ES-I3 (cell line): ENCODE data around the gene EREG.

ENCODE experiments used
- H3K36me3 ChIP-seq: 2 replicates; pipeline ENCODE4 v1.6.1; 2013; ENCODE audit warnings: mild to moderate bottlenecking, low read length, control low read depth, moderate library complexity; ENCODE audit not compliant: insufficient read depth
- H3K4me1 ChIP-seq: 2 replicates; pipeline ENCODE4 v1.6.1; 2013; ENCODE audit warnings: mild to moderate bottlenecking, control low read depth, low read length; ENCODE audit not compliant: insufficient read depth
- H3K9ac ChIP-seq: 2 replicates; pipeline ENCODE4 v1.6.1; 2013; ENCODE audit warnings: low read depth, mild to moderate bottlenecking, low read length, moderate library complexity
- H3K9me3 ChIP-seq: 2 replicates; pipeline ENCODE4 v1.6.1; 2013; ENCODE audit warnings: mild to moderate bottlenecking, low read length, moderate library complexity; ENCODE audit not compliant: control insufficient read depth, insufficient read depth

Gene EREG

GRCh38 chr4:74412225-74412624, 47.3 kb downstream of the EREG start:
- Histone ChIP-seq H3K36me3 (no peaks in the 10 kb centered on the region), H3K9ac (no peak overlapping the region), H3K9me3 (no peaks in the 10 kb centered on the region), H3K4me1 (peaks cover 13% of the 10 kb centered on the region)

GRCh38 chr4:74413265-74413664, 48.3 kb downstream of the EREG start:
- Histone ChIP-seq H3K4me1 (peaks cover 13% of the 10 kb centered on the region), H3K9me3 (no peaks in the 10 kb centered on the region), H3K9ac (no peak overlapping the region), H3K36me3 (no peaks in the 10 kb centered on the region)

GRCh38 chr4:74414149-74414809, 49.3 kb downstream of the EREG start:
- Histone ChIP-seq H3K36me3 (no peaks in the 10 kb centered on the region), H3K4me1 (peaks cover 13% of the 10 kb centered on the region), H3K9ac (no peak overlapping the region), H3K9me3 (peaks cover 1% of the 10 kb centered on the region; the same call in 1 of the 2 replicates)

GRCh38 chr4:74415602-74416300, 50.8 kb downstream of the EREG start:
- Histone ChIP-seq H3K4me1 (peaks cover 2% of the 10 kb centered on the region; the same call in 1 of the 2 replicates), H3K36me3 (no peaks in the 10 kb centered on the region), H3K9me3 (peaks cover 3% of the 10 kb centered on the region; the same call in 1 of the 2 replicates), H3K9ac (no peak overlapping the region)

GRCh38 chr4:74418063-74418670, 53.2 kb downstream of the EREG start:
- H3K9ac ChIP-seq: no peak overlapping the region
- no peaks in the 10 kb centered on the region for H3K36me3 ChIP-seq
- H3K9me3 ChIP-seq: peaks cover 3% of the 10 kb centered on the region; the same call in 1 of the 2 replicates
- peaks cover 2% of the 10 kb centered on the region; the same call in 1 of the 2 replicates for H3K4me1 ChIP-seq

- H3K36me3 ChIP-seq: no peaks in the 10 kb centered on the region
These were observed 55.9 kb downstream of the EREG start for GRCh38 chr4:74420863-74421262.

GRCh38 chr4:74423104-74423503, 58.2 kb downstream of the EREG start:
- no peak overlapping the region for H3K9ac ChIP-seq
- H3K36me3 ChIP-seq: no peaks in the 10 kb centered on the region
- H3K4me1 ChIP-seq: peaks cover 5% of the 10 kb centered on the region; the same call in 1 of the 2 replicates
- H3K9me3 ChIP-seq: peaks cover 3% of the 10 kb centered on the region; the same call in 1 of the 2 replicates

More at GRCh38 chr4:74420863-74421262, 55.9 kb downstream of the EREG start:
- Histone ChIP-seq H3K9ac (no peak overlapping the region), H3K4me1 (peaks cover 5% of the 10 kb centered on the region; the same call in 1 of the 2 replicates), H3K9me3 (peaks cover 3% of the 10 kb centered on the region; the same call in 1 of the 2 replicates)

GRCh38 chr4:74424111-74424510, 59.2 kb downstream of the EREG start:
- no peak overlapping the region for H3K9ac ChIP-seq
- H3K4me1 ChIP-seq: peaks cover 5% of the 10 kb centered on the region; the same call in 1 of the 2 replicates

GRCh38 chr4:74426101-74426500, 61.2 kb downstream of the EREG start:
- H3K9me3 ChIP-seq: no peaks in the 10 kb centered on the region
- no peaks in the 10 kb centered on the region for H3K36me3 ChIP-seq
- no peak overlapping the region for H3K9ac ChIP-seq
- H3K4me1 ChIP-seq: peaks cover 5% of the 10 kb centered on the region; the same call in 1 of the 2 replicates

More at GRCh38 chr4:74424111-74424510, 59.2 kb downstream of the EREG start:
- Histone ChIP-seq H3K36me3 (no peaks in the 10 kb centered on the region), H3K9me3 (peaks cover 3% of the 10 kb centered on the region; the same call in 1 of the 2 replicates)

GRCh38 chr4:74428276-74428675, 63.3 kb downstream of the EREG start:
- Histone ChIP-seq H3K9me3 (no peaks in the 10 kb centered on the region), H3K4me1 (peaks cover 1% of the 10 kb centered on the region; the same call in 1 of the 2 replicates), H3K9ac (no peak overlapping the region), H3K36me3 (no peaks in the 10 kb centered on the region)

- Histone ChIP-seq H3K36me3 (no peaks in the 10 kb centered on the region), H3K9ac (no peak overlapping the region), H3K4me1 (no peaks in the 10 kb centered on the region), H3K9me3 (no peaks in the 10 kb centered on the region)
These were observed 66.3 kb downstream of the EREG start for GRCh38 chr4:74431113-74431826.

GRCh38 chr4:74433043-74433442, 68.1 kb downstream of the EREG start:
- Histone ChIP-seq H3K9me3 (no peaks in the 10 kb centered on the region), H3K9ac (no peak overlapping the region), H3K4me1 (no peaks in the 10 kb centered on the region), H3K36me3 (no peaks in the 10 kb centered on the region)

- Histone ChIP-seq H3K4me1 (no peaks in the 10 kb centered on the region), H3K36me3 (no peaks in the 10 kb centered on the region), H3K9me3 (no peaks in the 10 kb centered on the region)
These were observed 68.7 kb downstream of the EREG start for GRCh38 chr4:74433541-74434172.

GRCh38 chr4:74435296-74435695, 70.4 kb downstream of the EREG start:
- Histone ChIP-seq H3K9me3 (no peaks in the 10 kb centered on the region), H3K36me3 (no peaks in the 10 kb centered on the region), H3K9ac (no peak overlapping the region), H3K4me1 (no peaks in the 10 kb centered on the region)

More at GRCh38 chr4:74433541-74434172, 68.7 kb downstream of the EREG start:
- H3K9ac ChIP-seq: no peak overlapping the region
